HEK293 (cell line): Measurements from ENCODE around the gene TBC1D14.

Source experiments
- KLF10 ChIP-seq: fragments of 450-650 bp; IDR thresholded peaks from 2 replicates; pipeline ENCODE4 v1.5.1; 2018; ENCODE audit warnings: missing biosample characterization, mild to moderate bottlenecking, missing genetic modification characterization
- SETDB1 ChIP-seq: IDR thresholded peaks from one replicate; pipeline ENCODE4 v1.6.1; 2017; ENCODE audit warnings: mild to moderate bottlenecking, low read length, moderate library complexity, mixed read lengths; ENCODE audit not compliant: insufficient read length
- ZNF354C ChIP-seq: fragments of 450-650 bp; formaldehyde crosslinking; IDR thresholded peaks from 2 replicates; pipeline ENCODE4 v1.5.1; 2016; ENCODE audit warnings: missing biosample characterization, missing genetic modification characterization, low read depth, borderline replicate concordance
- ZNF529 ChIP-seq: fragments of 450-650 bp; formaldehyde crosslinking; IDR thresholded peaks from 2 replicates; pipeline ENCODE4 v1.5.1; 2017; ENCODE audit warnings: missing genetic modification characterization, missing biosample characterization; ENCODE audit not compliant: insufficient replicate concordance
- TF ChIP-seq, protein P1 (sequence below): fragments of 450-650 bp; formaldehyde crosslinking; IDR thresholded peaks from 2 replicates; pipeline ENCODE4 v1.5.1; 2016; ENCODE audit warnings: missing biosample characterization, missing genetic modification characterization, borderline replicate concordance

- TF ChIP-seq SETDB1, result no peak
- TF ChIP-seq ZNF354C, result no peak
- no peak for TF ChIP-seq KLF10
- TF ChIP-seq, protein P1, sequence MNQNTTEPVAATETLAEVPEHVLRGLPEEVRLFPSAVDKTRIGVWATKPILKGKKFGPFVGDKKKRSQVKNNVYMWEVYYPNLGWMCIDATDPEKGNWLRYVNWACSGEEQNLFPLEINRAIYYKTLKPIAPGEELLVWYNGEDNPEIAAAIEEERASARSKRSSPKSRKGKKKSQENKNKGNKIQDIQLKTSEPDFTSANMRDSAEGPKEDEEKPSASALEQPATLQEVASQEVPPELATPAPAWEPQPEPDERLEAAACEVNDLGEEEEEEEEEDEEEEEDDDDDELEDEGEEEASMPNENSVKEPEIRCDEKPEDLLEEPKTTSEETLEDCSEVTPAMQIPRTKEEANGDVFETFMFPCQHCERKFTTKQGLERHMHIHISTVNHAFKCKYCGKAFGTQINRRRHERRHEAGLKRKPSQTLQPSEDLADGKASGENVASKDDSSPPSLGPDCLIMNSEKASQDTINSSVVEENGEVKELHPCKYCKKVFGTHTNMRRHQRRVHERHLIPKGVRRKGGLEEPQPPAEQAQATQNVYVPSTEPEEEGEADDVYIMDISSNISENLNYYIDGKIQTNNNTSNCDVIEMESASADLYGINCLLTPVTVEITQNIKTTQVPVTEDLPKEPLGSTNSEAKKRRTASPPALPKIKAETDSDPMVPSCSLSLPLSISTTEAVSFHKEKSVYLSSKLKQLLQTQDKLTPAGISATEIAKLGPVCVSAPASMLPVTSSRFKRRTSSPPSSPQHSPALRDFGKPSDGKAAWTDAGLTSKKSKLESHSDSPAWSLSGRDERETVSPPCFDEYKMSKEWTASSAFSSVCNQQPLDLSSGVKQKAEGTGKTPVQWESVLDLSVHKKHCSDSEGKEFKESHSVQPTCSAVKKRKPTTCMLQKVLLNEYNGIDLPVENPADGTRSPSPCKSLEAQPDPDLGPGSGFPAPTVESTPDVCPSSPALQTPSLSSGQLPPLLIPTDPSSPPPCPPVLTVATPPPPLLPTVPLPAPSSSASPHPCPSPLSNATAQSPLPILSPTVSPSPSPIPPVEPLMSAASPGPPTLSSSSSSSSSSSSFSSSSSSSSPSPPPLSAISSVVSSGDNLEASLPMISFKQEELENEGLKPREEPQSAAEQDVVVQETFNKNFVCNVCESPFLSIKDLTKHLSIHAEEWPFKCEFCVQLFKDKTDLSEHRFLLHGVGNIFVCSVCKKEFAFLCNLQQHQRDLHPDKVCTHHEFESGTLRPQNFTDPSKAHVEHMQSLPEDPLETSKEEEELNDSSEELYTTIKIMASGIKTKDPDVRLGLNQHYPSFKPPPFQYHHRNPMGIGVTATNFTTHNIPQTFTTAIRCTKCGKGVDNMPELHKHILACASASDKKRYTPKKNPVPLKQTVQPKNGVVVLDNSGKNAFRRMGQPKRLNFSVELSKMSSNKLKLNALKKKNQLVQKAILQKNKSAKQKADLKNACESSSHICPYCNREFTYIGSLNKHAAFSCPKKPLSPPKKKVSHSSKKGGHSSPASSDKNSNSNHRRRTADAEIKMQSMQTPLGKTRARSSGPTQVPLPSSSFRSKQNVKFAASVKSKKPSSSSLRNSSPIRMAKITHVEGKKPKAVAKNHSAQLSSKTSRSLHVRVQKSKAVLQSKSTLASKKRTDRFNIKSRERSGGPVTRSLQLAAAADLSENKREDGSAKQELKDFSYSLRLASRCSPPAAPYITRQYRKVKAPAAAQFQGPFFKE (tag by site-specific recombination), result no peak
- no peak for TF ChIP-seq ZNF529 (tag by site-specific recombination)
Observed at GRCh38 chr4:7026107-7026506, 116.5 kb downstream of the TBC1D14 start.
